Nasal cavity respiratory epithelium epithelial cell of viscerocranial mucosa (primary cell): ENCODE results near the gene MAP9. TPM values are rescaled to one million over a fixed set of nuclear protein-coding genes. Genes with fewer than 3 reads are reported as not detected.

Experiments
- total RNA-seq: library from RNA; depleted of rRNA; stranded (reverse); fragments of >200 nt; gene quantifications from 2 replicates; pipeline ENCODE4 v1.2.3, GENCODE V29; 2014

The MAP9 gene
- total RNA-seq = 7.2 and 17.7 TPM in 2 replicates

GRCh38 chr4:155376387-155377268, at the start of gene MAP9:
TSS of gene MAP9 (minus strand) at chr4:155376965. CDS start at chr4:155375850, 1,115 bp downstream.

Other genes with a start within 250 kb of the MAP9 start
- not detected in 2 replicates for gene NPY2R, start 168.3 kb downstream of the MAP9 start, total RNA-seq